HG02759 (cell line): Measurements from ENCODE around the gene TEX101.
"Not testable (repeated sequence)": the region's sequence is repeated elsewhere in the genome, so short reads cannot be mapped to it uniquely, and the experiment has no call there.

ENCODE experiments used
- ATAC-seq: cut with Tn5 transposase; IDR thresholded peaks from one replicate; pipeline ENCODE4 v1.9.1; 2021; ENCODE audit warnings: mild to moderate bottlenecking, moderate library complexity; ENCODE audit not compliant: unreplicated experiment

The TEX101 gene

DNA sequence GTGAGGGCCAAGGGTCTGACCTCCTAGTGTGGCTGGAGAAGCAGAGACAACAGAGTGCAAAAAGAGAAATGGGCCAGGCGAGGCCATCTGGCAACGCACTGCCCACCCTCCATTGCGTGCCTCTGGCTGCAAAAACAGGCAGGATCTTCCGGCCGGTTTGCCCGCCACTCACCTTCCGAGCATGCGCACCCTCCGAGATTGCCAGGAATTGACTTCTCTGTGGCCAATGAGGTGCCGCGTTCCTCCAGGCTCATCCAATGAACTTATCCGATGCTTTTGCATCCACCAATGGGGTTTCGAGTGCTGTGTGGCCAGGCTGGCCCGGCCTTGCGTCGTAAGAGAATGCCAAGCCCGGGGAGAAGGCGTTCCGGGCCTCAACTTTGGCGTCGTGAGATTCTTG is at the start of gene TEX101:
Gene TEX101, plus strand, starts transcription at position 337 of the 400 bp plus-strand sequence. CDS start 1,030 bp downstream, outside the sequence.
- no peak for ATAC-seq

DNA sequence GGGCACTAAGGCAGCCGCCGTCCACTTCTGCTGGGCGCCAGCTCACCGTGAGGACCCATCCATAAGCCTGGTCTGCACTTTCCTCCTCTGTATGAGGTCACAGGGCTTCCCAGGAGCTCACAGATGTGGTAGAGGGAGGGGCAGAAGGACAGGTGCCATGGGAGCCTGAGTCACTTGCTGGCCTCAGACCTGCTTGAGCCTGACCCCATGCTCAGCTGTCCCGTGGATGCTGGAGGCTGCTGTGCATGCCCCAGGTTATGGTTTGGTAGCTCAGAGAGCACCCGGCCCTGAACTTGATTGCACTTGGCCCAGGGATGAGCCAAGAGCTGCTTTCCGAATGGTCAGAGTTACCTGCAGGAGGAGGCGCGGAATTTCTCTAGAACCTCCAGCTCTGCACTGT is 49.0 kb upstream of the TEX101 start:
- not testable (repeated sequence) for ATAC-seq

- no peak for ATAC-seq
Measured at GRCh38 chr19:43367822-43368221, 46.9 kb upstream of the TEX101 start.

DNA sequence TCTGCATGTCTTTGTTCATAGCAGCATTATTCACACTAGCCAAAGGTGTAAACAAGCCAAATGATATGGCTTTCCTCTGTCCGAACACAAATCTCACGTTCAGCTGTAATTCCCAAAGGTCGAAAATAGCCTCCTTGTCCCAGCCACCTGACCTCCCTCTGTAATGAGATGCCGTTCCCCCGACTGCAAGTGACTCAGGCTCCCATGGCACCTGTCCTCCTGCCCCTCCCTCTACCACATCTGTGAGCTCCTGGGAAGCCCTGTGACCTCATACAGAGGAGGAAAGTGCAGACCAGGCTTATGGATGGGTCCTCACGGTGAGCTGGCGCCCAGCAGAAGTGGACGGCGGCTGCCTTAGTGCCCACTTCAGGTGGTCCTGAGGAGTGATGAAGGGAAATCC is 45.8 kb upstream of the TEX101 start:
- not testable (repeated sequence) for ATAC-seq

DNA sequence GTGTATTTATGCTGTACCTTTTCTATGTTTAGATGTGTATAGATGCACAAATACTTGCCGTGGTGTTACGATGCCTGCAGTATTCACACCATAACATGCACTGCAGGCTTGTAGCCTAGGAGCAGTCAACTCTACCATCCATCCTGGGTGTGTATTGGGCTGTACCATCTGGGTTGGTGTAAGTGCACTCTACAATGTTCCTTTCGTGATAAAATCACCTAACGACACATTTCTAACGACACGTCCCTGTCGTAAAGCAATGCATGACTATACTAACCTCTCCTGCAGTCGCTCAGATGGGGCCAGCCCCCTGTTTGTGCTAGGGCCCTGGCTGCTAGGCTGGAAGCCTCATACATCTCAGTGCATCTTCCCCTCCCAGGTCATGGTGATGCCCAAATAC is 42.8 kb upstream of the TEX101 start:
- no peak for ATAC-seq

DNA sequence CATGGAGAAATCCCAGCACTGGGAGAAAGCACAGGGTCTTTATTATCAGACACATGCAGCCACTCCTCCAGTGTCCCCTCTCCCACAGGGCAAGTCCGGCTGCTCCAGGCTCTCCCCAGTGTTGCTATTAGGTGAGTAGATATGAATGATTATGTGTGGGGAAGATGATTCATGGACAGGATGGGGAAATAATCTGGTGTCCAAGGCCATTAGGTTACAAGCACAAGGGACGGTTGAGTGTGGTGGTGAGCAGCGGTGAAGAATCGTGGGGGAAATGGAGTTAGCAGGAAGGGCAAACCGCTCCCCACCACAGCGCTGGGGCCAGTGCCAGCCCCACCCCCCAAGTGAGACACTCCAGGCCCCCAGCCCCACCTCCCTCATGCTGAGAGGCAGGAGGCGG is 42.2 kb upstream of the TEX101 start:
- ATAC-seq, result no peak

DNA sequence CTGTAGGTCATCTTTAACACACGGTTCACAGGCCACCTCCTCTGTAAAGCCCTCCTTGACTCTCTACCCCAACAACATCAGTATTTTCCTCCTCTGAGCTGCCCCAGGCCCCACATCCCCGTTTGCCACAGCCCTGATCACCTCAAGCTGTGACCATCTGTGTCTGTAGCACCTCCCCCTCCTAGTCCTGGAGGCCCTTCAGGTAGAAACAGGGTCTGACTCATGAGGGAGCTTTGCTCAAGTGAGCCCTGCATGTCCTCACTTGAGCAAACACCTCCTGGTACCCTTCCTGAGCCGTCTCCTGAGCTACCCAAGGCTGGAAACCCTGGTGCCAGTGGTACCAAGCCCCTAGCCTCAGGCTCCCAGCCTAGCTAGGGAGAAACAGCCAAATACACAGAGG is 37.1 kb upstream of the TEX101 start:
- ATAC-seq, result not testable (repeated sequence)

GRCh38 chr19:43380008-43380407 is 34.7 kb upstream of the TEX101 start:
- ATAC-seq, result no peak

DNA sequence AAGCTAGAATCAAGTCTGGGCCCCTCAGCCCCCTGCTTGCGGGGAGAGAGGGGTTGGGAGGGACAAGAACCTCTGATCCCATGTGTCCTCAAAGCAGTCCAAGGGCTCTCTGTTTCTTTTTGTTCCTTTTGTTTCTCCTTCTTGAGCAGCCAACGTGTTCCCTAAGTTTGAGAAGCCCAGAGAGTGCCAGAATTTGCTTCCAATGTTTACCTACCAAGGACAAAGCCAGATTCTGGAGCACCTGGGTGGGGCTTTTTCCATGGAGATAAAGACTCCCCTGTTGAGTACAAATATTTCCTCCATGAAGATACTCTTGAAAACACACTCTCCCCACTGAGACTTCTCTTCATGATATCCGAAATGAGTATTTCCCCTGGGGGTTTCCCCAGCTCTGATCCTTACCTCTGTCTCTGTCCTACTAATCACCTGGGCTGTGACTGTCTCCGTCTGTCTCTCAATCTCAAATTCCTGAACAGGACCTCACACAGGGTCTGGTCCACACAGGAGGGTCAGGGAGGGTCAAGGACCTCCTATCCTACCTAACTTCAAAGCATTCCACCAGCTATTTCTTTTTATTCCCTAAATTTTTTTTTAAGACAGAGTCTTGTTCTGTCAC is 33.8 kb upstream of the TEX101 start:
- no peak for ATAC-seq

- not testable (repeated sequence) for ATAC-seq
Measured at GRCh38 chr19:43382586-43383216, 32.0 kb upstream of the TEX101 start.

DNA sequence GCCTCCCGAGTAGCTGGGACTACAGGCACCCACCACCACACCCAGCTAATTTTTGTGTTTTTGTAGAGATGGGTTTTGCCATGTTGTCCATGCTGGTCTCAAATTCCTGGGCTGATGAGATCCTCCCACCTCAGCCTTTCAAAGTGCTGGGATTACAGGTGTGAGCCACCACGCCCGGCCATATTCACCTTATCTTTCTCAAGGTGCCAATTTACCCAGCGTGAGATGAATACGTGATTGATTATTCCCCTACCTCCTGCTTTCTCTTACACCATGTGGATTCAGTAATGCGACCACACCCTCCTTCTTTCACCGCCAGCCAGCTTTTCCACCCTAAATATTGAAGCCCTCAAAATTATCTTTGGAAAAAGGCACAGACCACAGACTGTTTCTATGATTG is 31.4 kb upstream of the TEX101 start:
- ATAC-seq, result not testable (repeated sequence)

GRCh38 chr19:43383759-43384158 is 30.9 kb upstream of the TEX101 start:
- ATAC-seq, result not testable (repeated sequence)

GRCh38 chr19:43390903-43391551 is 23.7 kb upstream of the TEX101 start:
- ATAC-seq, result not testable (repeated sequence)

- ATAC-seq, result not testable (repeated sequence)
Measured at GRCh38 chr19:43391552-43391935, 23.1 kb upstream of the TEX101 start.

GRCh38 chr19:43393501-43393900 is 21.2 kb upstream of the TEX101 start:
- ATAC-seq, result not testable (repeated sequence)

- no peak for ATAC-seq
Measured at GRCh38 chr19:43395561-43395960, 19.1 kb upstream of the TEX101 start.

DNA sequence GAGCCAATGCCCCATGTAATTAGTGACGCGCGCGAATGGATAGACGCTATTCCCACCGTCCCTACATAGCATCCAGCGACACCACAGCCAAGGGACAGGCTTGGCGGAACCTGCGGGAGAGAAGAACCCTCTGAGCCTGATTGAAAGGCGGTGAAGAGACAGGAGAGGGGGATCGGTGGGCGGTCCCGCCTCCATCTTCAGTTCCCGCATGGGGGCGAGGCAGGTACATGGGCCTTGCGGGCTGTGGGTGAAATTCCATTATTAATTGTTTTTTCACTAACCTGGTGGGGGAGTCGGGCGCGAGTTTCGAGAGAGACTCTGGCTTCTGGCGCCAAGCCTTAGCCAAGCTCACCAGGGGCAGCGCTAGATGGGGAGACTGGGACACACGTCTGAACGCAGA is 8.4 kb upstream of the TEX101 start:
- no peak for ATAC-seq

GRCh38 chr19:43407416-43408005 is 7.2 kb upstream of the TEX101 start:
- no peak for ATAC-seq

DNA sequence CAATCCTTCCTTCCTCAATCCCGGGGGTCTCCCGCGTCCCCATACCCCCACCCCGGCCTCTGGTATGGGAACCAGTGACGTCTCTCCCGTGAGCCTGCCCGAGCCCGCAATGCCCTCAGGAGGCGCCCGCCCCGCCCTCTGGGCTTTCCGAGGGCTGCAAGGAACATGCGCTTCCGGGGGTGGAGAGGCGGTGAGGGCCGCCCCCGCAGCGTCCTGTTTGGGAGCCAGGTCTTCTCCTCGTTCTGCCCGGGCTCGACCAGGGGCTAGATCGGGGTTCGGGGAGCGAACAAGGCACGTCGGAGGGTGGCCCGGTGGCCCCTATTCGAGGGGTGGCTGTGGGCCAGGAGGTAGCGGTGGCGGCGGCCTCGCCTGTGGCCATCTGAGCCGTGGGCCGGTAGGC is 6.6 kb upstream of the TEX101 start:
- ATAC-seq, result no peak

DNA sequence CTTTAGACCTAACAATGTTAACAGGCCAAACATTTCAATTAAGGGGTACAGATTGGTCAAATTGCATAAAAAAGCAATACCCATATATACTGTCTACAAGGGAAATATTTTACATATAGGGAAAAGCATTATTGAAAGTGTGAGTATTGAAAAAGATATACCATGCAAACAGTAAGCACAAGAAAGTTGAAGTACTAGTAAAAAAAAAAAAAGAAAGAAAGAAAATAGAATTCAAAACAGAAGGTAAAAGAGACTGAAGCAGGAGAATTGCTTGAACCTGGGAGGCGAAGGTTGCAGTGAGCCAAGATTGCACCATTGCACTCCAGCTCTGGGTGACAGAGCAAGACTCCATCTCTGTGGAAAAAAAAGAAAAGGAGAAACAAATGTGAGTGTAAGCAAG is 5.3 kb upstream of the TEX101 start:
- ATAC-seq, result no peak

GRCh38 chr19:43412441-43412840 is 2.2 kb upstream of the TEX101 start:
- no peak for ATAC-seq
